HG02763 (cell line): ENCODE data around the gene BRCA1.
"Not testable (repeated sequence)": the region's sequence is repeated elsewhere in the genome, so short reads cannot be mapped to it uniquely, and the experiment has no call there.

Experiments
- ATAC-seq: cut with Tn5 transposase; IDR thresholded peaks from one replicate; pipeline ENCODE4 v1.9.1; 2021; ENCODE audit warnings: mild to moderate bottlenecking, moderate library complexity; ENCODE audit not compliant: unreplicated experiment

BRCA1 gene

GRCh38 chr17:43070257-43070656, 54.9 kb downstream of the BRCA1 start:
- ATAC-seq: no peak

GRCh38 chr17:43069368-43069898, 55.7 kb downstream of the BRCA1 start:
- ATAC-seq: no peak

- no peak for ATAC-seq
Measured at GRCh38 chr17:43068570-43069367, 56.4 kb downstream of the BRCA1 start.

- no peak for ATAC-seq
Measured at GRCh38 chr17:43062984-43063638, 62.1 kb downstream of the BRCA1 start.

GRCh38 chr17:43056051-43056450, 69.1 kb downstream of the BRCA1 start:
- ATAC-seq: no peak

- ATAC-seq: not testable (repeated sequence)
Measured at GRCh38 chr17:43053008-43053407, 72.2 kb downstream of the BRCA1 start.

GRCh38 chr17:43051969-43052368, 73.2 kb downstream of the BRCA1 start:
- ATAC-seq: no peak

GRCh38 chr17:43044024-43044423, 81.1 kb downstream of the BRCA1 start:
- no peak for ATAC-seq

GRCh38 chr17:43043307-43043706, 81.9 kb downstream of the BRCA1 start:
- no peak for ATAC-seq

- ATAC-seq: no peak
Measured at GRCh38 chr17:43042025-43042628, 83.0 kb downstream of the BRCA1 start.

- no peak for ATAC-seq
Measured at GRCh38 chr17:43040655-43041054, 84.5 kb downstream of the BRCA1 start.

GRCh38 chr17:43039646-43040045, 85.5 kb downstream of the BRCA1 start:
- ATAC-seq: no peak

- no peak for ATAC-seq
Measured at GRCh38 chr17:43034894-43035293, 90.3 kb downstream of the BRCA1 start.

GRCh38 chr17:43033948-43034881, 90.9 kb downstream of the BRCA1 start:
- ATAC-seq: no peak

GRCh38 chr17:43031666-43032065, 93.5 kb downstream of the BRCA1 start:
- no peak for ATAC-seq

- ATAC-seq: no peak
Measured at GRCh38 chr17:43030137-43030767, 94.9 kb downstream of the BRCA1 start.

- ATAC-seq: no peak
Measured at GRCh38 chr17:43028221-43028861, 96.8 kb downstream of the BRCA1 start.

GRCh38 chr17:43027091-43028032, 97.8 kb downstream of the BRCA1 start:
- ATAC-seq: no peak

GRCh38 chr17:43026595-43026994, 98.6 kb downstream of the BRCA1 start:
- ATAC-seq: no peak
